Measurements from ENCODE around the gene NIM1K. TPM values are rescaled to one million over a fixed set of nuclear protein-coding genes. Genes with fewer than 3 reads are reported as not detected.
"Not testable (repeated sequence)": the region's sequence is repeated elsewhere in the genome, so short reads cannot be mapped to it uniquely, and the experiment has no call there.

NIM1K gene
- total RNA-seq, 1 donor from 2014 or later: 0.25 TPM

- DNase-seq: no peak
- intact Hi-C loops (cut with micrococcal nuclease): no loop called here
- Histone ChIP-seq H3K27ac (replicated peaks) (no peak overlapping the region), H3K36me3 (peaks cover 13% of the 10 kb centered on the region), H3K4me3 (no peak overlapping the region), H3K4me1 (peaks cover 38% of the 10 kb centered on the region), H3K27me3 (ENCODE audit: low read depth) (no peaks in the 10 kb centered on the region), H3K9me3 (replicated peaks) (no peaks in the 10 kb centered on the region)
- no peak for TF ChIP-seq CTCF (IDR thresholded peaks at IDR 0.05; ENCODE audit: borderline replicate concordance)
Observed at GRCh38 chr5:43302481-43302880, 110.5 kb downstream of the NIM1K start.

GRCh38 chr5:43303242-43303641, 111.2 kb downstream of the NIM1K start:
- no peaks in the 10 kb centered on the region for H3K27me3 ChIP-seq (ENCODE audit: low read depth)
- DNase-seq: no peak
- no peak overlapping the region for H3K4me3 ChIP-seq
- peaks cover 39% of the 10 kb centered on the region for H3K4me1 ChIP-seq
- H3K36me3 ChIP-seq: peaks cover 6% of the 10 kb centered on the region
- no peak overlapping the region for H3K27ac ChIP-seq (replicated peaks)
- intact Hi-C loops (cut with micrococcal nuclease): no loop called here
- H3K9me3 ChIP-seq (replicated peaks): no peaks in the 10 kb centered on the region
- no peak for TF ChIP-seq CTCF (IDR thresholded peaks at IDR 0.05; ENCODE audit: borderline replicate concordance)

- Histone ChIP-seq H3K4me1 (peaks cover 48% of the 10 kb centered on the region), H3K4me3 (no peak overlapping the region), H3K36me3 (no peaks in the 10 kb centered on the region), H3K9me3 (replicated peaks) (no peaks in the 10 kb centered on the region), H3K27me3 (ENCODE audit: low read depth) (no peaks in the 10 kb centered on the region), H3K27ac (replicated peaks) (no peak overlapping the region)
- no peak for DNase-seq
- intact Hi-C loops (cut with micrococcal nuclease): no loop called here
- no peak for TF ChIP-seq CTCF (IDR thresholded peaks at IDR 0.05; ENCODE audit: borderline replicate concordance)
Observed at GRCh38 chr5:43304525-43304924, 112.5 kb downstream of the NIM1K start.

- peak; percentile 75 for TF ChIP-seq CTCF (IDR thresholded peaks at IDR 0.05; ENCODE audit: borderline replicate concordance)
Observed at GRCh38 chr5:43305948-43306565, 114.0 kb downstream of the NIM1K start.

GRCh38 chr5:43306954-43307353, 114.9 kb downstream of the NIM1K start:
- H3K4me3 ChIP-seq; H3K36me3 ChIP-seq; H3K27ac ChIP-seq (replicated peaks); DNase-seq; H3K9me3 ChIP-seq (replicated peaks); H3K27me3 ChIP-seq (ENCODE audit: low read depth); intact Hi-C loops (cut with micrococcal nuclease): not testable (repeated sequence)
- peaks cover 63% of the 10 kb centered on the region for H3K4me1 ChIP-seq

More at GRCh38 chr5:43305948-43306565, 114.0 kb downstream of the NIM1K start:
- no peak for DNase-seq
- Histone ChIP-seq H3K4me1 (peaks cover 64% of the 10 kb centered on the region), H3K27me3 (ENCODE audit: low read depth) (no peaks in the 10 kb centered on the region), H3K27ac (replicated peaks) (no peak overlapping the region), H3K36me3 (no peaks in the 10 kb centered on the region), H3K4me3 (no peak overlapping the region), H3K9me3 (replicated peaks) (no peaks in the 10 kb centered on the region)
- intact Hi-C loops (cut with micrococcal nuclease): no loop called here

GRCh38 chr5:43309122-43309521, 117.1 kb downstream of the NIM1K start:
- no peak overlapping the region for H3K4me3 ChIP-seq
- no peak for TF ChIP-seq CTCF (IDR thresholded peaks at IDR 0.05; ENCODE audit: borderline replicate concordance)
- no peak overlapping the region for H3K27ac ChIP-seq (replicated peaks)
- intact Hi-C loops (cut with micrococcal nuclease): no loop called here
- no peaks in the 10 kb centered on the region for H3K36me3 ChIP-seq
- no peaks in the 10 kb centered on the region for H3K27me3 ChIP-seq (ENCODE audit: low read depth)
- H3K9me3 ChIP-seq (replicated peaks): no peaks in the 10 kb centered on the region
- no peak for DNase-seq
- peaks cover 62% of the 10 kb centered on the region for H3K4me1 ChIP-seq
